Measurements from ENCODE around the gene CRELD2.

The CRELD2 gene

GRCh38 chr22:49886346-49887063 is 31.9 kb upstream of the CRELD2 start:
- no peak for TF ChIP-seq CTCF (conservative IDR thresholded peaks at IDR 0.05; ENCODE audit: low read length)
- H3K4me3 ChIP-seq (ENCODE audit: low read length), result no peak overlapping the region
- DNase-seq (ENCODE audit: low read depth), result no peak

- no peak for DNase-seq (ENCODE audit: low read depth)
- no peak overlapping the region for H3K4me3 ChIP-seq (ENCODE audit: low read length)
- TF ChIP-seq CTCF (conservative IDR thresholded peaks at IDR 0.05; ENCODE audit: low read length), result no peak
These were observed 31.4 kb upstream of the CRELD2 start for GRCh38 chr22:49887064-49887451.

- TF ChIP-seq CTCF (conservative IDR thresholded peaks at IDR 0.05; ENCODE audit: low read length), result no peak
- DNase-seq (ENCODE audit: low read depth), result no peak
- H3K4me3 ChIP-seq (ENCODE audit: low read length), result no peak overlapping the region
These were observed 30.7 kb upstream of the CRELD2 start for GRCh38 chr22:49887702-49888101.

- TF ChIP-seq CTCF (conservative IDR thresholded peaks at IDR 0.05; ENCODE audit: low read length), result no peak
- no peak for DNase-seq (ENCODE audit: low read depth)
- H3K4me3 ChIP-seq (ENCODE audit: low read length), result no peak overlapping the region
These were observed 29.4 kb upstream of the CRELD2 start for GRCh38 chr22:49889071-49889470.

GRCh38 chr22:49892226-49892899 is 26.1 kb upstream of the CRELD2 start:
- DNase-seq (ENCODE audit: low read depth), result no peak
- H3K4me3 ChIP-seq (ENCODE audit: low read length), result no peak overlapping the region

GRCh38 chr22:49893025-49893424 is 25.4 kb upstream of the CRELD2 start:
- DNase-seq (ENCODE audit: low read depth), result no peak
- TF ChIP-seq CTCF (conservative IDR thresholded peaks at IDR 0.05; ENCODE audit: low read length), result no peak

More at GRCh38 chr22:49892226-49892899, 26.1 kb upstream of the CRELD2 start:
- TF ChIP-seq CTCF (conservative IDR thresholded peaks at IDR 0.05; ENCODE audit: low read length), result no peak

More at GRCh38 chr22:49893025-49893424, 25.4 kb upstream of the CRELD2 start:
- H3K4me3 ChIP-seq (ENCODE audit: low read length), result no peak overlapping the region

All from AG10803 (cell line).